Neuronal stem cell (in vitro differentiated cells): Measurements from ENCODE around the gene METTL16.
"Not testable (repeated sequence)": the region's sequence is repeated elsewhere in the genome, so short reads cannot be mapped to it uniquely, and the experiment has no call there.

Experiments used
- DNase-seq: peaks from one replicate; pipeline ENCODE4 v3.0.0-alpha.2; 2013; ENCODE audit warnings: low spot score
- H2AFZ ChIP-seq: one replicate; pipeline ENCODE4 v1.6.1; 2013; ENCODE audit warnings: mild to moderate bottlenecking, low read length, inconsistent platforms
- H2AK5ac ChIP-seq: 2 replicates; pipeline ENCODE4 v1.6.1; 2013; ENCODE audit warnings: low read depth, mild to moderate bottlenecking, inconsistent platforms, low read length, moderate library complexity, mixed read lengths
- H2BK120ac ChIP-seq: 2 replicates; pipeline ENCODE4 v1.6.1; 2013; ENCODE audit warnings: low read depth, mild to moderate bottlenecking, inconsistent platforms, low read length, moderate library complexity, mixed read lengths
- H2BK12ac ChIP-seq: one replicate; pipeline ENCODE4 v1.6.1; 2013; ENCODE audit warnings: low read length, inconsistent platforms
- H2BK15ac ChIP-seq: 2 replicates; pipeline ENCODE4 v1.6.1; 2013; ENCODE audit warnings: mild to moderate bottlenecking, low read length, inconsistent platforms, mixed read lengths
- H2BK5ac ChIP-seq: one replicate; pipeline ENCODE4 v1.6.1; 2013; ENCODE audit warnings: inconsistent platforms, mild to moderate bottlenecking, low read length, moderate library complexity
- H3K14ac ChIP-seq: one replicate; pipeline ENCODE4 v1.6.1; 2013; ENCODE audit warnings: low read length, inconsistent platforms
- H3K18ac ChIP-seq: 2 replicates; pipeline ENCODE4 v1.6.1; 2013; ENCODE audit warnings: low read length, inconsistent platforms
- H3K23ac ChIP-seq: 2 replicates; pipeline ENCODE4 v1.6.1; 2013; ENCODE audit warnings: low read depth, mild to moderate bottlenecking, mixed read lengths, low read length, inconsistent platforms; ENCODE audit not compliant: poor library complexity
- H3K27ac ChIP-seq: replicated peaks from 3 replicates; pipeline ENCODE4 v1.5.1; 2013; ENCODE audit warnings: low read length, inconsistent platforms
- H3K27me3 ChIP-seq, 3 experiments: 2 replicates each; pipeline ENCODE4 v1.6.1; 2013; ENCODE audit warnings: low read length in 3 of 3, mild to moderate bottlenecking in 2 of 3, inconsistent platforms in 1 of 3, low read depth in 1 of 3, mixed read lengths in 1 of 3, moderate library complexity in 1 of 3; ENCODE audit not compliant: control insufficient read depth in 3 of 3, insufficient read depth in 3 of 3
- H3K36me3 ChIP-seq, 2 donors: replicated peaks in 1 of 2; 2 replicates each; pipeline ENCODE4 v1.6.1; 2013; ENCODE audit warnings: low read length in 2 of 2; ENCODE audit not compliant: control insufficient read depth in 2 of 2, insufficient read depth in 2 of 2
- H3K4ac ChIP-seq: 2 replicates; pipeline ENCODE4 v1.6.1; 2013; ENCODE audit warnings: inconsistent platforms, mild to moderate bottlenecking, low read length, moderate library complexity
- H3K4me1 ChIP-seq, 2 donors: 1 replicate in 1 of 2; 2 replicates in 1 of 2; pipeline ENCODE4 v1.6.1; 2013; ENCODE audit warnings: low read length in 2 of 2, low read depth in 1 of 2; ENCODE audit not compliant: control insufficient read depth in 2 of 2, insufficient read depth in 1 of 2
- H3K4me2 ChIP-seq: one replicate; pipeline ENCODE4 v1.6.1; 2013; ENCODE audit warnings: mild to moderate bottlenecking, low read length, inconsistent platforms; ENCODE audit not compliant: insufficient read depth, poor library complexity, severe bottlenecking
- H3K4me3 ChIP-seq, 2 donors: 2 replicates each; pipeline ENCODE4 v1.5.1; 2013; ENCODE audit warnings: low read length in 2 of 2, mild to moderate bottlenecking in 2 of 2, inconsistent platforms in 1 of 2, moderate library complexity in 1 of 2
- H3K79me1 ChIP-seq: one replicate; pipeline ENCODE4 v1.6.1; 2013; ENCODE audit warnings: low read depth, mild to moderate bottlenecking, inconsistent platforms, low read length, moderate library complexity
- H3K9ac ChIP-seq: one replicate; pipeline ENCODE4 v1.6.1; 2013; ENCODE audit warnings: mild to moderate bottlenecking, low read depth, low read length, inconsistent platforms; ENCODE audit not compliant: poor library complexity
- H3K9me3 ChIP-seq, 2 donors: replicated peaks in 1 of 2; 2 replicates each; pipeline versions ENCODE3 to v1.6.1; 2013; ENCODE audit warnings: low read length in 2 of 2, mild to moderate bottlenecking in 2 of 2, inconsistent platforms in 1 of 2, low read depth in 1 of 2, mixed read lengths in 1 of 2, moderate library complexity in 1 of 2; ENCODE audit not compliant: control insufficient read depth in 2 of 2, insufficient read depth in 1 of 2
- H4K8ac ChIP-seq: one replicate; pipeline ENCODE4 v1.6.1; 2013; ENCODE audit warnings: low read depth, mild to moderate bottlenecking, inconsistent platforms, low read length, moderate library complexity
- H4K91ac ChIP-seq: one replicate; pipeline ENCODE4 v1.6.1; 2013; ENCODE audit warnings: low read length, low read depth, mild to moderate bottlenecking, inconsistent platforms; ENCODE audit not compliant: poor library complexity
- WGBS, 2 donors: extraction: QIAGEN DNeasy Blood & Tissue Kit; methylation state at CpG; one replicate each; pipeline ENCODE4 v1.1.7; 2013; ENCODE audit warnings: missing lambda C conversion rate in 2 of 2, mixed read lengths in 1 of 2; ENCODE audit not compliant: insufficient read length in 2 of 2, insufficient replicate concordance in 1 of 2; ENCODE audit errors: extremely low coverage in 2 of 2; 5-methylcytosine and 5-hydroxymethylcytosine counted together

METTL16 gene

DNA sequence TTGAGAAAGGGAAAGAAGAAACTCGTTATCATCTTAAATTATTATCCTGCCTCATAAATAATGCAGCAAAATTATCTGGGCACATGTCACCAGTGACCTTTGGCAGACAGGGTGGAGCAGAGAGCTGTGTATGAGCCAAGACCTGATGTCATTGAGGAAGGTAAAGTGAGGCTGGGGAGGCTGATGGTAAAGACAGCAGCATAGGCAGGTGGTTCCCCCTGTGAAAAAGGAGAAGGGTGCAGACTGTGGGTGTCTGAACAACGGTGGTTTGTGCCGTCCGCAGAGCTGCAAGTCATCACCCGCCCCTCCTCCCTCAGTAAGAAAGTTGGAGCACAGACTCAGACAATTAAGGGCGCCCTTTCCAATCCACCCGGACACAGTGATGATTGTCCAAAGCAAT, 30.8 kb upstream of the METTL16 start:
- H3K4me3 ChIP-seq: no peak overlapping the region
- H3K79me1 ChIP-seq: peaks cover 2% of the 10 kb centered on the region
- no peaks in the 10 kb centered on the region for H3K27me3 ChIP-seq
- H2BK12ac ChIP-seq: no peak overlapping the region
- H3K4me2 ChIP-seq: no peak overlapping the region
- no peak overlapping the region for H3K4ac ChIP-seq
- H2AFZ ChIP-seq: no peak overlapping the region
- H2BK15ac ChIP-seq: no peak overlapping the region
- no peak overlapping the region for H4K91ac ChIP-seq
- no peak overlapping the region for H3K14ac ChIP-seq
- H2AK5ac ChIP-seq: no peak overlapping the region
- H2BK120ac ChIP-seq: no peak overlapping the region
- no CpG with 5 or more reads among the region's 7 CpGs for WGBS, 2 donors
- H2BK5ac ChIP-seq: no peak overlapping the region
- H4K8ac ChIP-seq: no peak overlapping the region
- no peak overlapping the region for H3K27ac ChIP-seq
- no peak overlapping the region for H3K9ac ChIP-seq
- H3K23ac ChIP-seq: no peak overlapping the region
- H3K36me3 ChIP-seq: no peaks in the 10 kb centered on the region
- H3K18ac ChIP-seq: no peak overlapping the region
- H3K9me3 ChIP-seq: peaks cover 0 to 1% of the 10 kb centered on the region in 2 donors
- DNase-seq: no peak
- H3K4me1 ChIP-seq: peaks cover 6 to 7% of the 10 kb centered on the region in 2 donors

DNA sequence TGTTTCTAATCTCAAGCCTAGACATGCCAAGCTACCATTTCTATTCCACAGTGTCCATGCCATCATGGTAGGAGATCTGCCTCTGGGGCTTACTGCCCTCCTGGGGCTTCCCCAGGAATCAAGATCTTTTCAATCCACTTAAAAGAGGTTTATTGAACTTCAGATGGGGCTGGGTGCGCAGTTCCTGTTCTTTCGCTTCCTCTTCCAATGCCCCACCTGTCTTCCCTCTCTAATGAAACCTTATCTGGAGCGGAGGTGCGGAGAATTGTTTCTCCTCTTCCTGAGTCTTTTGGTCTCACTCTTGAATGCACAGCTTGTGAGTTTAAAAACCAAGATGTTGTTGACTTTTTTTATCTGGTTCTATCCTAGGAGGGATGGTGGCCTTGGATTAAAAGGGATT, 30.4 kb upstream of the METTL16 start:
- Histone ChIP-seq H2BK5ac (no peak overlapping the region), H3K4me2 (no peak overlapping the region), H4K91ac (no peak overlapping the region), H2BK12ac (no peak overlapping the region), H3K4ac (no peak overlapping the region), H3K9ac (no peak overlapping the region), H3K18ac (no peak overlapping the region), H3K79me1 (peaks cover 2% of the 10 kb centered on the region), H2AK5ac (no peak overlapping the region), H4K8ac (no peak overlapping the region), H3K36me3 (no peaks in the 10 kb centered on the region), H2BK15ac (no peak overlapping the region), H3K27me3 (no peaks in the 10 kb centered on the region), H3K9me3 (no peaks in the 10 kb centered on the region), H3K27ac (no peak overlapping the region), H2BK120ac (no peak overlapping the region), H3K4me1 (peaks cover 6 to 7% of the 10 kb centered on the region in 2 donors), H3K14ac (no peak overlapping the region), H3K23ac (no peak overlapping the region), H3K4me3 (no peak overlapping the region), H2AFZ (no peak overlapping the region)
- DNase-seq: no peak
- no CpG with 5 or more reads among the region's 4 CpGs for WGBS, 2 donors

DNA sequence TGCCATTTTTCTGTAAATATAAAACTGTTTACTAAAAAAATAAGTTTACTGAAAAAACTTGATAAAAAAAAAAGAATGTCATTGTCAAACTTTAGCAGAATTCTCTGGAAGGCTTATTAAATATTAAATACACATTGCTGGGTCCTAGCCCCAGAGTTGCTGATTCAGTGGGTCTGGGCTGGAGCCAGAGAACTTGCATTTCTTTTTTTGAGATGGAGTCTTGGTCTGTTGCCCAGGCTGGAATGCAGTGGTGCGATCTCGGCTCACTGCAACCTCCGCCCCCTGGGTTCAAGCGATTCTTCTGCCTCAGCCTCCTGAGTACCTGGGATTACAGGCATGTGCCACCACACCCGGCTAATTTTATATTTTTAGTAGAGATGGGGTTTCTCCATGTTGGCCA, 25.9 kb upstream of the METTL16 start:
- H2AK5ac ChIP-seq, H3K18ac ChIP-seq, H2BK5ac ChIP-seq, H2BK15ac ChIP-seq, H3K27ac ChIP-seq, H3K4me2 ChIP-seq, H3K27me3 ChIP-seq, H3K79me1 ChIP-seq, H3K14ac ChIP-seq, DNase-seq, H3K4ac ChIP-seq, H2BK120ac ChIP-seq, H3K23ac ChIP-seq, H4K8ac ChIP-seq, H4K91ac ChIP-seq, H3K9me3 ChIP-seq, H3K9ac ChIP-seq, H2BK12ac ChIP-seq, H3K4me1 ChIP-seq, H3K36me3 ChIP-seq, H3K4me3 ChIP-seq: not testable (repeated sequence)
- WGBS, 2 donors: no CpG with 5 or more reads among the region's 5 CpGs
- peak overlapping the region; percentile 63 for H2AFZ ChIP-seq

DNA sequence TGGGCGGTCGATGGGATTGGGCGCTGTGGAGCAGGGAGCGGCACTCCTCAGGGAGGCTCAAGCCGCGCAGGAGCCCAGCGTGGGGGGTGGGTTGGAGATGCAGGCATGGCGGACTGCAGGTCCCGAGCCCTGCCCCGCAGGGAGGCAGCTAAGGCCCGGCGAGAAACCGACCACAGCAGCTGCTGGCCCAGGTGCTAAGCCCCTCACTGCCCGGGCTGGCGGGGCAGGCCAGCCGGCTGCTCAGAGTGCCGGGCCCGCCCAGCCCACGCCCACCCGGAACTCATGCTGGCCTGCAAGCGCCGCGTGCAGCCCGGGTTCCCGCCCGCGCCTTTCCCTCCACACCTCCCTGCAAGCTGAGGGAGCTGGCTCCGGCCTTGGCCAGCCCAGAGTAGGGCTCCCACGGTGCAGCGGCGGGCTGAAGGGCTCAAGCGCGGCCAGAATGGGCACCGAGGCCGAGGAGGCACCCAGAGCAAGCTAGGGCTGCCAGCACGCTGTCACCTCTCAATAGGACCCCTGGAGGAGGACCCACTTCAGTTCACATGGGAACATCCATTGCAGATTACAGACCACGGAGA, 20.5 kb upstream of the METTL16 start:
- WGBS, 2 donors: no CpG with 5 or more reads among the region's 37 CpGs
- Histone ChIP-seq H2AFZ (no peak overlapping the region), H2BK5ac (no peak overlapping the region), H3K36me3 (no peaks in the 10 kb centered on the region), H3K9ac (no peak overlapping the region), H4K8ac (no peak overlapping the region), H3K14ac (peak overlapping the region; percentile 56), H3K4me1 (no peaks in the 10 kb centered on the region), H3K23ac (no peak overlapping the region), H3K4me3 (no peak overlapping the region), H3K4ac (no peak overlapping the region), H2BK120ac (no peak overlapping the region), H3K79me1 (peaks cover 2% of the 10 kb centered on the region), H2BK12ac (peak overlapping the region; percentile 73), H3K27me3 (no peaks in the 10 kb centered on the region), H3K18ac (peak overlapping the region; percentile 48), H2BK15ac (no peak overlapping the region), H3K9me3 (no peaks in the 10 kb centered on the region), H3K4me2 (no peak overlapping the region), H3K27ac (no peak overlapping the region), H2AK5ac (peak overlapping the region; percentile 70), H4K91ac (no peak overlapping the region)
- no peak for DNase-seq
